K562 (cell line): ENCODE data around the gene CXCR5. TPM values are rescaled to one million over a fixed set of nuclear protein-coding genes. Genes with fewer than 3 reads are reported as not detected.

ENCODE experiments used
- BCOR ChIP-seq: fragments of 450-650 bp; IDR thresholded peaks from 2 replicates; pipeline ENCODE4 v1.6.1; 2016
- BDP1 ChIP-seq: IDR thresholded peaks from 3 replicates; pipeline ENCODE4 v1.6.1; 2011; ENCODE audit not compliant: insufficient read length, insufficient read depth
- CBX1 ChIP-seq: sonication (generic); IDR thresholded peaks from 2 replicates; pipeline ENCODE4 v1.6.1; 2016; ENCODE audit warnings: antibody characterized with exemption, low read depth, mild to moderate bottlenecking
- FIP1L1 ChIP-seq: fragments of 200-400 bp; formaldehyde crosslinking; IDR thresholded peaks from 2 replicates; pipeline ENCODE4 v1.6.1; 2018; ENCODE audit warnings: mild to moderate bottlenecking, low read depth, low read length; ENCODE audit not compliant: poor library complexity, severe bottlenecking
- FOXM1 ChIP-seq, 2 experiments: fragments of 450-650 bp in 1 of 2; sonication (generic) in 1 of 2; formaldehyde crosslinking in 1 of 2; IDR thresholded peaks; 2 replicates each; pipeline versions ENCODE4 v1.6.1 to v1.9.0; 2017 to 2022; ENCODE audit warnings: low read depth in 2 of 2, mild to moderate bottlenecking in 2 of 2, missing genetic modification reagents in 1 of 2, moderate library complexity in 1 of 2
- HDAC1 ChIP-seq, 2 experiments: fragments of 450-650 bp; IDR thresholded peaks; 2 replicates each; pipeline ENCODE4 v1.6.1; 2016 to 2017; ENCODE audit warnings: inconsistent platforms in 1 of 2, mild to moderate bottlenecking in 1 of 2, moderate library complexity in 1 of 2
- HDAC2 ChIP-seq: fragments of 450-650 bp; IDR thresholded peaks from 2 replicates; pipeline ENCODE4 v1.6.1; 2016; ENCODE audit warnings: mild to moderate bottlenecking
- HNRNPK ChIP-seq: fragments of 200-400 bp; formaldehyde crosslinking; IDR thresholded peaks from one replicate; pipeline ENCODE4 v1.6.1; 2018; ENCODE audit warnings: mild to moderate bottlenecking, low read depth, low read length; ENCODE audit not compliant: poor library complexity, severe bottlenecking
- KAT7 ChIP-seq: sonication (generic); formaldehyde crosslinking; IDR thresholded peaks from 2 replicates; pipeline ENCODE4 v1.8.0; 2022; ENCODE audit warnings: missing genetic modification reagents, mild to moderate bottlenecking, borderline replicate concordance
- NBN ChIP-seq: fragments of 450-650 bp; IDR thresholded peaks from 2 replicates; pipeline ENCODE4 v1.6.1; 2016; ENCODE audit warnings: low read depth, mild to moderate bottlenecking
- NFATC3 ChIP-seq: fragments of 450-650 bp; IDR thresholded peaks from 2 replicates; pipeline ENCODE4 v1.6.1; 2017; ENCODE audit warnings: mild to moderate bottlenecking
- NFIC ChIP-seq: fragments of 450-650 bp; IDR thresholded peaks from 2 replicates; pipeline ENCODE4 v1.6.1; 2017; ENCODE audit warnings: mild to moderate bottlenecking, inconsistent platforms
- RAD21 ChIP-seq, 2 experiments: fragments of 250-450 bp in 1 of 2; fragments of 450-650 bp in 1 of 2; sonication (Bioruptor Pico) in 1 of 2; formaldehyde crosslinking in 1 of 2; IDR thresholded peaks in 1 of 2; conservative IDR thresholded peaks in 1 of 2; 2 replicates each; pipeline versions ENCODE4 v1.4.0 to v1.8.0; 2020 to 2022; ENCODE audit warnings: mild to moderate bottlenecking in 2 of 2, moderate library complexity in 1 of 2
- SIX5 ChIP-seq, 2 experiments: IDR thresholded peaks; 2 replicates each; pipeline ENCODE4 v1.6.1; 2011; ENCODE audit warnings: low read length in 2 of 2, borderline replicate concordance in 1 of 2, low read depth in 1 of 2, mild to moderate bottlenecking in 1 of 2, moderate library complexity in 1 of 2; ENCODE audit not compliant: insufficient read depth in 1 of 2
- SOX6 ChIP-seq: fragments of 450-650 bp; IDR thresholded peaks from 2 replicates; pipeline ENCODE4 v1.6.1; 2014; ENCODE audit warnings: mild to moderate bottlenecking
- TEAD4 ChIP-seq, 2 experiments: sonication (generic) in 1 of 2; formaldehyde crosslinking in 1 of 2; IDR thresholded peaks; 2 replicates each; pipeline versions ENCODE4 v1.6.1 to v1.8.0; 2012 to 2022; ENCODE audit warnings: borderline replicate concordance in 1 of 2, inconsistent platforms in 1 of 2, low read length in 1 of 2, mild to moderate bottlenecking in 1 of 2, missing genetic modification reagents in 1 of 2
- ZBTB1 ChIP-seq: sonication (generic); formaldehyde crosslinking; IDR thresholded peaks from 2 replicates; pipeline ENCODE4 v1.8.1; 2023; ENCODE audit warnings: missing genetic modification reagents, low read depth, mild to moderate bottlenecking, borderline replicate concordance
- ZNF431 ChIP-seq: sonication (generic); formaldehyde crosslinking; IDR thresholded peaks from 2 replicates; pipeline ENCODE4 v1.8.0; 2022; ENCODE audit warnings: mild to moderate bottlenecking, missing genetic modification reagents
- ZNF507 ChIP-seq: conservative IDR thresholded peaks from 2 replicates; pipeline ENCODE4 v1.6.1; 2017; ENCODE audit warnings: missing genetic modification characterization, missing compliant biosample characterization
- polyA plus RNA-seq, 8 experiments: library from polyadenylated mRNA; depleted of rRNA in 4 of 8; stranded (reverse) in 5 of 8; unstranded in 3 of 8; fragments of >200 nt; fragmentation: Nextera tagmentation in 2 of 8; fragmentation: Illumina TruSeq in 1 of 8; extraction: Ambion mirVana in 2 of 8; extraction: Trizol in 1 of 8; gene quantifications; 2 replicates each; pipeline versions ENCODE4 v1.2.1 to v1.2.3, GENCODE V29; 2011 to 2014; ENCODE audit warnings: inconsistent platforms in 1 of 8, missing spikeins in 1 of 8
- total RNA-seq, 7 experiments: library from RNA; depleted of rRNA in 6 of 7; stranded (reverse); fragments of >200 nt in 6 of 7; fragmentation: Illumina TruSeq in 2 of 7; extraction: Trizol in 2 of 7; gene quantifications; 2 replicates each; pipeline versions ENCODE4 v1.2.1 to v1.2.3, GENCODE V29; 2011 to 2021; ENCODE audit warnings: low replicate concordance in 1 of 7
- TF ChIP-seq, protein P1 (sequence below): fragments of 450-650 bp; IDR thresholded peaks from 2 replicates; pipeline ENCODE4 v1.6.1; 2014; ENCODE audit warnings: low read depth, mild to moderate bottlenecking, moderate library complexity, borderline replicate concordance
- TF ChIP-seq, protein P2 (sequence below): sonication (generic); formaldehyde crosslinking; IDR thresholded peaks from 2 replicates; pipeline ENCODE4 v1.8.0; 2023; ENCODE audit warnings: mild to moderate bottlenecking, missing genetic modification reagents

Gene CXCR5
- total and polyA plus RNA-seq, 9 of the 15 experiments (the other 6 are each of a cell fraction or from before 2014, with no cell fraction given): 0.03 to 0.06 TPM; not detected in 7

DNA sequence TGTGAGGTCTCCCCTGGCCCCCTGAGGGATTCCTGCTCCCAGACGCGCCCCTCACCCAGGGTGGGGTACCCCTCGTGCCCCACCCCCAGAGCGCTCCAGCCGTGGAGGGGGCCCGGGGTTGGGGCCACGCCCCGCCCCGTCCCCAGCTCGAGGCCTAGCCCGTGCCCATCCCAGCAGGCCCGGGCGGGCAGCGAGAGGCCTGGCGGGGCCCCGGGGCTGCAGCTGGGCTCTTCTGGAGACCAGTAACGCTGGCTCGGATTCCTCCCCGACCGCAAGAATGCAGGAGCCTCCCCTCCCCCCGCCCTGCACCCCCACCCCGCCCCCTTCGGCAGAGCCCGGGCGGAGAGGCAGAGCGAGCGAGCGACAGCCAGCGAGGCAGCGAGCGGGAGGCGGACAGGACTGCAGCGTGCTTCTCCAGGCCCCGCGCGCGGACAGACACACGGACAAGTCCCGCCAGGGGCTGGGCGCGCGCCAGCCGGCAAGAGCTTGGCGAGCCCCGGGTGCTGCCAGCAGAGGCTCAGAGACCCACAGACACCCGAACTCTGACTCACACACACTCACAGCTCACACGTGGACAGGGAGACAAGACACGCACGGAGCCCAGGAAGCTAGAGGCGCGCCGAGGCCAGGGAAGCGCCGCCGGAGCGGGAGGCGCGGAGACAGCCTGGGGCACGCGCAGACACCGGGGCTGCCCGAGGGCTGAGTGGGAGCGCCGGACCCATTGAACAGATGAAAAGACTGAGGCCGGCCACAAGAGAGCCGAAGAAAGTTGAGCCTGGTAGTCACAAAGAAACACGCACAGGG is 26.8 kb downstream of the CXCR5 start (continued):
- peak; percentile 17; the same call in 1 of the 2 replicates for TF ChIP-seq TEAD4 (IDR thresholded peaks at IDR 0.05; ENCODE audit: low read length)
- TF ChIP-seq TEAD4 (CRISPR knock-in tag; IDR thresholded peaks at IDR 0.05; ENCODE audit: borderline replicate concordance): no peak
- TF ChIP-seq ZNF507 (tag): no peak
- peak; percentile 36; the same call in 1 of the 2 replicates for TF ChIP-seq NBN
- TF ChIP-seq SOX6: no peak
- peak; percentile 96 for TF ChIP-seq CBX1
- no peak for TF ChIP-seq BDP1
- TF ChIP-seq ZNF431 (CRISPR knock-in tag): 0 out of 2 replicates have a peak, but pooled peaks have one; percentile 31
- 0 out of 2 replicates have a peak, but pooled peaks have one; percentile 55 for TF ChIP-seq ZBTB1
- peak; percentile 88 for TF ChIP-seq HDAC2
- TF ChIP-seq, protein P1, sequence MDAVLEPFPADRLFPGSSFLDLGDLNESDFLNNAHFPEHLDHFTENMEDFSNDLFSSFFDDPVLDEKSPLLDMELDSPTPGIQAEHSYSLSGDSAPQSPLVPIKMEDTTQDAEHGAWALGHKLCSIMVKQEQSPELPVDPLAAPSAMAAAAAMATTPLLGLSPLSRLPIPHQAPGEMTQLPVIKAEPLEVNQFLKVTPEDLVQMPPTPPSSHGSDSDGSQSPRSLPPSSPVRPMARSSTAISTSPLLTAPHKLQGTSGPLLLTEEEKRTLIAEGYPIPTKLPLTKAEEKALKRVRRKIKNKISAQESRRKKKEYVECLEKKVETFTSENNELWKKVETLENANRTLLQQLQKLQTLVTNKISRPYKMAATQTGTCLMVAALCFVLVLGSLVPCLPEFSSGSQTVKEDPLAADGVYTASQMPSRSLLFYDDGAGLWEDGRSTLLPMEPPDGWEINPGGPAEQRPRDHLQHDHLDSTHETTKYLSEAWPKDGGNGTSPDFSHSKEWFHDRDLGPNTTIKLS: 0 out of 2 replicates have a peak, but pooled peaks have one; percentile 47
- 0 out of 2 replicates have a peak, but pooled peaks have one; percentile 17 for TF ChIP-seq NFIC
- peak; percentile 72 to 83; a peak in 3 of 4 replicates for TF ChIP-seq HDAC1 (IDR thresholded peaks at IDR 0.05)
- peak; percentile 99 for TF ChIP-seq BCOR
- no peak for TF ChIP-seq NFATC3
- peak; percentile 80; the same call in 1 of the 2 replicates for TF ChIP-seq KAT7
- no peak for TF ChIP-seq HNRNPK
- TF ChIP-seq FIP1L1: peak; percentile 29
- no peak for TF ChIP-seq SIX5 (IDR thresholded peaks at IDR 0.05; ENCODE audit: borderline replicate concordance in 1 of 2, insufficient read depth in 1 of 2, low read depth in 1 of 2, low read length in 2 of 2)
- no peak for TF ChIP-seq FOXM1 (IDR thresholded peaks at IDR 0.05; ENCODE audit: low read depth)
- 0 out of 2 replicates have a peak, but pooled peaks have one; percentile 61 for TF ChIP-seq FOXM1 (CRISPR knock-in tag; IDR thresholded peaks at IDR 0.05; ENCODE audit: low read depth)
- peak in 1 of 2 experiments; percentile 8; a peak in 1 of 4 replicates for TF ChIP-seq RAD21 (CRISPR knock-in tag; conservative IDR thresholded peaks at IDR 0.05 in 1 of 2, IDR thresholded peaks at IDR 0.05 in 1 of 2)
- TF ChIP-seq, protein P2, sequence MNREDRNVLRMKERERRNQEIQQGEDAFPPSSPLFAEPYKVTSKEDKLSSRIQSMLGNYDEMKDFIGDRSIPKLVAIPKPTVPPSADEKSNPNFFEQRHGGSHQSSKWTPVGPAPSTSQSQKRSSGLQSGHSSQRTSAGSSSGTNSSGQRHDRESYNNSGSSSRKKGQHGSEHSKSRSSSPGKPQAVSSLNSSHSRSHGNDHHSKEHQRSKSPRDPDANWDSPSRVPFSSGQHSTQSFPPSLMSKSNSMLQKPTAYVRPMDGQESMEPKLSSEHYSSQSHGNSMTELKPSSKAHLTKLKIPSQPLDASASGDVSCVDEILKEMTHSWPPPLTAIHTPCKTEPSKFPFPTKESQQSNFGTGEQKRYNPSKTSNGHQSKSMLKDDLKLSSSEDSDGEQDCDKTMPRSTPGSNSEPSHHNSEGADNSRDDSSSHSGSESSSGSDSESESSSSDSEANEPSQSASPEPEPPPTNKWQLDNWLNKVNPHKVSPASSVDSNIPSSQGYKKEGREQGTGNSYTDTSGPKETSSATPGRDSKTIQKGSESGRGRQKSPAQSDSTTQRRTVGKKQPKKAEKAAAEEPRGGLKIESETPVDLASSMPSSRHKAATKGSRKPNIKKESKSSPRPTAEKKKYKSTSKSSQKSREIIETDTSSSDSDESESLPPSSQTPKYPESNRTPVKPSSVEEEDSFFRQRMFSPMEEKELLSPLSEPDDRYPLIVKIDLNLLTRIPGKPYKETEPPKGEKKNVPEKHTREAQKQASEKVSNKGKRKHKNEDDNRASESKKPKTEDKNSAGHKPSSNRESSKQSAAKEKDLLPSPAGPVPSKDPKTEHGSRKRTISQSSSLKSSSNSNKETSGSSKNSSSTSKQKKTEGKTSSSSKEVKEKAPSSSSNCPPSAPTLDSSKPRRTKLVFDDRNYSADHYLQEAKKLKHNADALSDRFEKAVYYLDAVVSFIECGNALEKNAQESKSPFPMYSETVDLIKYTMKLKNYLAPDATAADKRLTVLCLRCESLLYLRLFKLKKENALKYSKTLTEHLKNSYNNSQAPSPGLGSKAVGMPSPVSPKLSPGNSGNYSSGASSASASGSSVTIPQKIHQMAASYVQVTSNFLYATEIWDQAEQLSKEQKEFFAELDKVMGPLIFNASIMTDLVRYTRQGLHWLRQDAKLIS (CRISPR knock-in tag): peak; percentile 60; the same call in 1 of the 2 replicates
